AG04449 (cell line): ENCODE results near the gene MICAL3.
"Not testable (repeated sequence)": the region's sequence is repeated elsewhere in the genome, so short reads cannot be mapped to it uniquely, and the experiment has no call there.

Experiments
- CTCF ChIA-PET: fragments of 350-600 bp; formaldehyde crosslinking; extraction: SDS; loops from one replicate; lab custom pipeline; 2021; ENCODE audit warnings: antibody characterized with exemption; lab: Yijun Ruan, JAX
- POLR2A ChIA-PET: fragments of 400-600, 350-600 bp; formaldehyde crosslinking; extraction: SDS; loops from one replicate; lab custom pipeline; 2020; ENCODE audit warnings: antibody characterized with exemption, inconsistent platforms; lab: Yijun Ruan, JAX
- DNase-seq: peaks from one replicate; pipeline ENCODE4 v3.0.0-alpha.2; 2010; ENCODE audit warnings: low read depth, low spot score
- H3K4me3 ChIP-seq: 2 replicates; pipeline ENCODE4 v1.5.1; 2011; ENCODE audit warnings: low read depth, mild to moderate bottlenecking, control low read depth, low read length
- CTCF ChIP-seq: IDR thresholded peaks from one replicate; pipeline ENCODE4 v1.5.1; 2011; ENCODE audit warnings: mild to moderate bottlenecking, moderate library complexity, low read length, control low read depth, inconsistent platforms; ENCODE audit not compliant: insufficient read depth; ENCODE audit errors: missing control alignments

MICAL3 gene

DNA sequence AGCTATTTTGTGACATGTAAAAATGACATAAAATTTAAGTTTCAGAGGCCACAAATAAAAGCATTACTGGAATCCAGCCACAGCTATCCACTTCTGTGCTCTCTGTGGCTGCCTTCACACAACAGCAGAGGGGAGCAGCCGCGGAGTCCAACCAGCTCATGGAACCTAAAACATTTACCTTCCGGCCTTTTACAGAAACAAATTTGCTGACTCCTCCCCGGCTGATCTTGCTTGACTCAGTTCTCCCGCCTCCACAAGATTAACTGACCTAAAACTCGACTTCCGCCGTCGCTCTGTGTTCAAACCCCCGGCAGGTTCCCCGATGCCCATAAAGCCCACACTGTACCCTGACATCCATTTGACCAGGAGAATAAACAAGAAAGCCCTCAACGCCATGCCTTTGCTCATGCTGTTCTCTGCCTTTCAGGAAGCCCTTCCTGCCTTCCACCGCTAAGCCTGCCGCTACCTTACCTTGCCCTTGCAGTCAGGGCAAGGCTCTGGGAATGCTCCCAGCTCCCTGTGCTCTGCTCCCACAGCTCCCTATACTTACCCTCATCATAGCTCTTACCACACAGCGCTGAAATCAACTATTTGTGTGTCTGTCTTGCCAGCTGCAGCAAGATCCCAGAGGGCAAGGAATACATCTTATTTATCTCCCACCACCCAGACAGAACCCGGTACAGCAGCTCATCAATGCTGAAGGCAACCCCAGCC lies 35.4 kb downstream of the MICAL3 start:
- no peak overlapping the region for H3K4me3 ChIP-seq
- ChIA-PET POLR2A (no interaction called here), CTCF (interaction anchor here (0.8 to 3.5 kb wide), 5 partner anchors 10 to 159 kb away, joined by 3 to 19 read pairs (median 7); no protein-coding TSS in a partner anchor)
- no peak for TF ChIP-seq CTCF
- DNase-seq = no peak

- DNase-seq = no peak
- H3K4me3 ChIP-seq = no peak overlapping the region
- TF ChIP-seq CTCF = no peak
- ChIA-PET CTCF (interaction anchor here (3.5 kb wide), 1 partner anchor 90 kb away, joined by 19 read pairs; no protein-coding TSS in a partner anchor), POLR2A (no interaction called here)
Measured at GRCh38 chr22:17985606-17986005, 38.8 kb downstream of the MICAL3 start.

GRCh38 chr22:17985071-17985470 lies 39.3 kb downstream of the MICAL3 start:
- H3K4me3 ChIP-seq, DNase-seq, POLR2A ChIA-PET: not testable (repeated sequence)
- CTCF ChIA-PET = interaction anchor here (0.6 to 1.0 kb wide), 2 partner anchors 9 to 96 kb away, joined by 3 read pairs; no protein-coding TSS in a partner anchor

DNA sequence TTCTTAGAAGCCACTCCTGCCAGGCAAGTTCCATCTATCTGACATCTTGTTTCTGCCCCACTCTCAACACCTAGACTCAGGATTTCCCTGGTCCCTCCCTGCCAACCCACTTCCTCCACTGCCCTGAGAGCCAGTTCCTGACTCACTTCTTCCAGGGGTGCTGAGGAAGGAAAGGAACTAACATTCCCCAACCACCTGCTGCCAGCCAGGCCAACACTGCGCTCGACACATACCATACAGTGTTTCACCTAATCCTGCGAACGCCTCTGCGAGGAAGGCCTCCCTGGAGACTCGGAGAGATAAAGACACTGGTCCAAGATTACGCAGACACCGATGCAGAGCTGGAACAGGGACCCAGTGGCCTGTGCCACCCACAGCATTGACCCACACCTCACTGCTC lies 40.2 kb downstream of the MICAL3 start:
- no peak overlapping the region for H3K4me3 ChIP-seq
- POLR2A ChIA-PET = no interaction called here
- TF ChIP-seq CTCF = no peak
- no peak for DNase-seq
- CTCF ChIA-PET = interaction anchor here (0.7 to 1.0 kb wide), 2 partner anchors 8 to 92 kb away, joined by 3 read pairs; no protein-coding TSS in a partner anchor

DNA sequence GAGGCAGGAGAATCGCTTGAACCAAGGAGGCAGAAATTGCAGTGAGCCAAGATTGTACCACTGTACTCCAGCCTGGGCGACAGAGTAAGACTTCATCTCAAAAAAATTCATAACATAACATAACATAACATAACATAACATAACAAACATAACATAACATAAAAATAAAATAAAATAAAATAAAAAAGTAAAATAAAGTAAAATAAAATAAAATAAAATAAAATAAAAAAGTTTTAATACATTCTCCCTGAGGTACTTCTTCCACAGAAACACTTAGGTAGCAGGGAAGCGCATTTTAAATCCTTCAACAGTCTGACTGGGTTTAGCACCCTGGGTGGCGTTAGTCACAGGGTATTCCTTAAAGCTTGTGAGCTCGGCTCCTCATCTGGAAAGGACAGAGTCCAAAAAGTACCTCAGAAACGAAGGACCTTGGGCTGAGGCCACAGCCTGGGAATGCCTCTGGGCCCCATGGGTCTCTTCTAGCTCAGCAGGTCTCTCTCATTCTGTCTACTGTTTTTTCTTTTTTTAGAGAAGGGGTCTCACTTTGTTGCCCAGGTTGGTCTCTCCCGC lies 41.7 kb downstream of the MICAL3 start:
- POLR2A ChIA-PET = no interaction called here
- CTCF ChIA-PET = no interaction called here
- TF ChIP-seq CTCF = no peak
- no peak overlapping the region for H3K4me3 ChIP-seq
- no peak for DNase-seq

DNA sequence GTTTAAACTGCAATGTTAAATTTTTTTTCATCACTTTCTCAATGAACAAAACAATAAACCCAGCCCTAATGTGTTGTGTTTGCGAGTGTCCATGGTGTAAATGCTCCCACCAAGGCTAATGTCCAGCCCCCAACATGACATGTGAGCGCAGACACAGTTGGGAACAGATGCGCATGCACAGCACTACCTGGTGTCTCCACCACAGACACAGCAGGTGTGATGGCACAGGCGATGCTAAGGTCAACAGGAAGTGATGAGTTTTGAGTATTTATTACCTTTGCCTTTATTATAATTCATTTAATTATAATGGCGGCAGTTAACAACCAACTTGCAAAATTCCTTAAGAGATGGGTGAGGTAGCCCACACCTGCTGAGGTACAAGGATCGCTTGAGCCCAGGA lies 42.9 kb downstream of the MICAL3 start:
- no peak for TF ChIP-seq CTCF
- ChIA-PET CTCF (no interaction called here), POLR2A (no interaction called here)
- DNase-seq = no peak
- no peak overlapping the region for H3K4me3 ChIP-seq
